Measurements from ENCODE around the gene TSPAN4.

- TF ChIP-seq CTCF (IDR thresholded peaks at IDR 0.05 in 8 of 11, conservative IDR thresholded peaks at IDR 0.05 in 3 of 11) (no peak), POLR2A (IDR thresholded peaks at IDR 0.05) (no peak)
Observed at GRCh38 chr11:865462-866430, 23.1 kb downstream of the TSPAN4 start.

Measured in spleen (tissue), 7 donors.